NCI-H2081 (cell line): ENCODE results near the gene SLC7A8.

ENCODE experiments used
- DNase-seq, 2 experiments: peaks; one replicate each; lab custom pipeline; 2025; lab: John Stamatoyannopoulos, UW

SLC7A8 gene

GRCh38 chr14:23182372-23183157 is 895 bp downstream of the SLC7A8 start:
- DNase-seq, result no peak

GRCh38 chr14:23181946-23182345 is 1.5 kb downstream of the SLC7A8 start:
- no peak for DNase-seq

GRCh38 chr14:23181453-23181852 is 2.0 kb downstream of the SLC7A8 start:
- no peak for DNase-seq

GRCh38 chr14:23177181-23177580 is 6.3 kb downstream of the SLC7A8 start:
- no peak for DNase-seq

GRCh38 chr14:23175823-23176222 is 7.6 kb downstream of the SLC7A8 start:
- DNase-seq, result no peak

GRCh38 chr14:23174296-23175184 is 8.9 kb downstream of the SLC7A8 start:
- DNase-seq, result no peak

GRCh38 chr14:23173796-23174195 is 9.7 kb downstream of the SLC7A8 start:
- DNase-seq, result no peak

- DNase-seq, result no peak
Measured at GRCh38 chr14:23173031-23173430, 10.4 kb downstream of the SLC7A8 start.

GRCh38 chr14:23172574-23172973 is 10.9 kb downstream of the SLC7A8 start:
- no peak for DNase-seq

- DNase-seq, result no peak
Measured at GRCh38 chr14:23172096-23172495, 11.4 kb downstream of the SLC7A8 start.

- no peak for DNase-seq
Measured at GRCh38 chr14:23171222-23171975, 12.1 kb downstream of the SLC7A8 start.

GRCh38 chr14:23169622-23170021 is 13.8 kb downstream of the SLC7A8 start:
- no peak for DNase-seq

GRCh38 chr14:23168246-23168645 is 15.2 kb downstream of the SLC7A8 start:
- DNase-seq, result no peak

GRCh38 chr14:23167116-23167847 is 16.2 kb downstream of the SLC7A8 start:
- no peak for DNase-seq

- DNase-seq, result no peak
Measured at GRCh38 chr14:23164949-23165348, 18.5 kb downstream of the SLC7A8 start.

- no peak for DNase-seq
Measured at GRCh38 chr14:23164250-23164649, 19.2 kb downstream of the SLC7A8 start.

- no peak for DNase-seq
Measured at GRCh38 chr14:23163830-23164229, 19.6 kb downstream of the SLC7A8 start.

- DNase-seq, result no peak
Measured at GRCh38 chr14:23162800-23163199, 20.7 kb downstream of the SLC7A8 start.

GRCh38 chr14:23162005-23162404 is 21.5 kb downstream of the SLC7A8 start:
- no peak for DNase-seq

GRCh38 chr14:23160924-23161522 is 22.4 kb downstream of the SLC7A8 start:
- DNase-seq, result no peak

GRCh38 chr14:23159532-23159931 is 23.9 kb downstream of the SLC7A8 start:
- no peak for DNase-seq
